Left lung (tissue), 10 donors: ENCODE results near the gene POGZ. TPM values are rescaled to one million over a fixed set of nuclear protein-coding genes. Genes with fewer than 3 reads are reported as not detected.
"Not testable (repeated sequence)": the region's sequence is repeated elsewhere in the genome, so short reads cannot be mapped to it uniquely, and the experiment has no call there.

Experiments used
- ATAC-seq: fragments of 200-7000 bp; cut with Tn5 transposase; one replicate; pipeline ENCODE4 v1.9.1; 2020; ENCODE audit warnings: moderate library complexity
- DNase-seq, 4 donors: peaks; one replicate each; pipeline ENCODE4 v3.0.0-alpha.2; 2013 to 2020
- H3K27ac ChIP-seq, 2 donors: fragments of 200-600 bp; sonication (generic) in 1 of 2; one replicate each; pipeline versions ENCODE4 v1.5.0 to v1.8.0; 2020 to 2021
- H3K27me3 ChIP-seq, 2 donors: fragments of 200-600 bp; sonication (generic) in 1 of 2; one replicate each; pipeline versions ENCODE4 v1.5.0 to v1.8.0; 2020 to 2021
- H3K36me3 ChIP-seq, 2 donors: fragments of 200-600 bp; sonication (generic) in 1 of 2; one replicate each; pipeline versions ENCODE4 v1.5.0 to v1.8.0; 2020 to 2021
- H3K4me1 ChIP-seq, 2 donors: fragments of 200-600 bp; one replicate each; pipeline ENCODE4 v1.8.0; 2021
- H3K4me3 ChIP-seq, 2 donors: fragments of 200-600 bp; sonication (generic) in 1 of 2; one replicate each; pipeline versions ENCODE4 v1.5.0 to v1.8.0; 2020 to 2021; ENCODE audit warnings: mild to moderate bottlenecking in 1 of 2
- H3K9me3 ChIP-seq, 2 donors: fragments of 200-600 bp; sonication (generic) in 1 of 2; one replicate each; pipeline versions ENCODE4 v1.5.0 to v1.8.0; 2020 to 2021
- CTCF ChIP-seq, 2 donors: fragments of 200-600 bp; sonication (generic) in 1 of 2; IDR thresholded peaks; one replicate each; pipeline versions ENCODE4 v1.5.0 to v1.8.0; 2021; ENCODE audit warnings: antibody characterized with exemption in 2 of 2
- intact Hi-C, 2 donors: fragments of 100-400 bp; cut with DNase I; formaldehyde crosslinking; loops; one replicate each; pipeline versions ENCODE4 v1.11.2 to v1.14.2; 2022
- polyA plus RNA-seq, 6 donors: library from polyadenylated mRNA; unstranded; fragments of 120-200 nt; gene quantifications; one replicate each; pipeline ENCODE4 v1.2.1, GENCODE V29; 2013; ENCODE audit not compliant: insufficient read length in 6 of 6
- total RNA-seq, 2 donors: library from RNA; stranded (reverse); fragmentation: NEBNext Ultra II Directional; extraction: Animal tissue kit (Norgen Biotek cat#: 25700); gene quantifications; one replicate each; pipeline ENCODE4 v1.2.1, GENCODE V29; 2021
- donor health status: DM: no; HTN: yes; CAD: no.
- donor health status: DM: no; HTN: no; CAD: no.

The POGZ gene
- total and polyA plus RNA-seq, 8 donors, result 65.6 to 160 (median 124) TPM

GRCh38 chr1:151393583-151393982 lies 65.7 kb downstream of the POGZ start:
- intact Hi-C loops, result no loop called here
- Histone ChIP-seq H3K27ac (no peak overlapping the region), H3K36me3 (no peaks in the 10 kb centered on the region), H3K4me1 (no peaks in the 10 kb centered on the region), H3K27me3 (no peaks in the 10 kb centered on the region), H3K9me3 (no peaks in the 10 kb centered on the region), H3K4me3 (no peak overlapping the region)
- DNase-seq (no peak), ATAC-seq (no peak)
- TF ChIP-seq CTCF (IDR thresholded peaks at IDR 0.05), result no peak

- TF ChIP-seq CTCF (IDR thresholded peaks at IDR 0.05), result no peak
- Histone ChIP-seq H3K27me3 (no peaks in the 10 kb centered on the region), H3K4me1 (no peaks in the 10 kb centered on the region), H3K9me3 (no peaks in the 10 kb centered on the region), H3K36me3 (no peaks in the 10 kb centered on the region), H3K4me3 (no peak overlapping the region), H3K27ac (no peak overlapping the region)
- ATAC-seq (no peak), DNase-seq (no peak)
- intact Hi-C loops, result no loop called here
These were observed 68.2 kb downstream of the POGZ start for GRCh38 chr1:151391079-151391563.

- H3K4me1 ChIP-seq, H3K27ac ChIP-seq, ATAC-seq, H3K36me3 ChIP-seq, intact Hi-C loops, H3K4me3 ChIP-seq, DNase-seq, H3K9me3 ChIP-seq, H3K27me3 ChIP-seq: not testable (repeated sequence)
These were observed 68.8 kb downstream of the POGZ start for GRCh38 chr1:151390221-151391078.

GRCh38 chr1:151386002-151386401 lies 73.3 kb downstream of the POGZ start:
- Histone ChIP-seq H3K4me1 (no peaks in the 10 kb centered on the region), H3K9me3 (no peaks in the 10 kb centered on the region), H3K4me3 (no peak overlapping the region), H3K27ac (no peak overlapping the region), H3K36me3 (no peaks in the 10 kb centered on the region), H3K27me3 (no peaks in the 10 kb centered on the region)
- intact Hi-C loops, result no loop called here
- ATAC-seq, result no peak
- TF ChIP-seq CTCF (IDR thresholded peaks at IDR 0.05), result no peak
- DNase-seq, result no peak

GRCh38 chr1:151384584-151384983 lies 74.7 kb downstream of the POGZ start:
- intact Hi-C loops, result no loop called here
- Histone ChIP-seq H3K4me3 (no peak overlapping the region), H3K4me1 (no peaks in the 10 kb centered on the region), H3K36me3 (no peaks in the 10 kb centered on the region), H3K27me3 (no peaks in the 10 kb centered on the region), H3K27ac (no peak overlapping the region), H3K9me3 (no peaks in the 10 kb centered on the region)
- DNase-seq, result no peak
- TF ChIP-seq CTCF (IDR thresholded peaks at IDR 0.05), result no peak
- no peak for ATAC-seq
